ENCODE measurements around the gene TMEM243. TPM values are rescaled to one million over a fixed set of nuclear protein-coding genes. Genes with fewer than 3 reads are reported as not detected.

TMEM243 gene
- total RNA-seq, 2 experiments from 2014 or later, result 158 to 161 TPM

- Histone ChIP-seq H3K9me3 (ENCODE audit: control insufficient read depth in 1 of 2, insufficient read depth in 1 of 2, low read length in 2 of 2) (peaks cover 5 to 6% of the 10 kb centered on the region in 2 experiments), H3K36me3 (ENCODE audit: insufficient read depth, low read length) (peaks cover 55% of the 10 kb centered on the region), H3K27me3 (ENCODE audit: control insufficient read depth in 1 of 2, insufficient read depth in 2 of 2, low read length in 2 of 2) (no peaks in the 10 kb centered on the region), H3K27ac (ENCODE audit: low read depth in 1 of 2, low read length in 2 of 2) (no peak overlapping the region), H3K4me3 (ENCODE audit: low read length) (no peak overlapping the region), H3K4me1 (ENCODE audit: insufficient read depth, low read length) (peaks cover 18% of the 10 kb centered on the region)
- Mint-ChIP-seq H3K36me3 (ENCODE audit: low read depth) (peaks cover 95% of the 10 kb centered on the region), H3K4me3 (peak overlapping the region; percentile 9), H3K4me1 (ENCODE audit: low read depth) (peaks cover 74% of the 10 kb centered on the region), H3K27me3 (no peaks in the 10 kb centered on the region), H3K9me3 (peaks cover 6% of the 10 kb centered on the region), H3K27ac (peak overlapping the region; percentile 68)
- ATAC-seq (ENCODE audit: poor library complexity) (no peak), DNase-seq (no peak)
- ChIA-PET POLR2A (interaction anchor here (1.2 to 7.3 kb wide), 5 partner anchors 9 to 47 kb away, joined by 3 to 80 read pairs (median 9); partner anchors contain the start of genes DMTF1 and TMEM243), CTCF (no interaction called here)
- intact Hi-C loops (cut with DNase I, micrococcal nuclease), result loop anchor here (5.0 kb wide), 2 partner anchors 38 to 43 kb away; no protein-coding TSS in a partner anchor
- TF ChIP-seq CTCF (IDR thresholded peaks at IDR 0.05), result no peak
Measured at GRCh38 chr7:87199700-87200450, 19.7 kb downstream of the TMEM243 start.

GRCh38 chr7:87199241-87199640 lies 20.3 kb downstream of the TMEM243 start:
- Mint-ChIP-seq H3K4me1 (ENCODE audit: low read depth) (peaks cover 80% of the 10 kb centered on the region), H3K4me3 (peak overlapping the region; percentile 0), H3K9me3 (peaks cover 6% of the 10 kb centered on the region), H3K36me3 (ENCODE audit: low read depth) (peaks cover 95% of the 10 kb centered on the region), H3K27me3 (no peaks in the 10 kb centered on the region), H3K27ac (peak overlapping the region; percentile 68)
- intact Hi-C loops (cut with DNase I, micrococcal nuclease), result loop anchor here (5.0 kb wide), 2 partner anchors 37 to 42 kb away; no protein-coding TSS in a partner anchor
- DNase-seq, result no peak
- peaks cover 13% of the 10 kb centered on the region for H3K4me1 ChIP-seq (ENCODE audit: insufficient read depth, low read length)
- H3K4me3 ChIP-seq (ENCODE audit: low read length), result no peak overlapping the region
- no peak for ATAC-seq (ENCODE audit: poor library complexity)
- H3K36me3 ChIP-seq (ENCODE audit: insufficient read depth, low read length), result peaks cover 59% of the 10 kb centered on the region
- ChIA-PET POLR2A (interaction anchor here (1.2 to 7.3 kb wide), 6 partner anchors 9 to 46 kb away, joined by 3 to 80 read pairs (median 10); partner anchors contain the start of genes DMTF1 and TMEM243), CTCF (no interaction called here)
- H3K27me3 ChIP-seq (ENCODE audit: control insufficient read depth in 1 of 2, insufficient read depth in 2 of 2, low read length in 2 of 2), result no peaks in the 10 kb centered on the region
- no peaks in the 10 kb centered on the region for H3K9me3 ChIP-seq (ENCODE audit: control insufficient read depth in 1 of 2, insufficient read depth in 1 of 2, low read length in 2 of 2)
- TF ChIP-seq CTCF (IDR thresholded peaks at IDR 0.05), result no peak
- H3K27ac ChIP-seq (ENCODE audit: low read depth in 1 of 2, low read length in 2 of 2), result peak overlapping the region in 1 of 2 donors; percentile 30

- H3K4me3 ChIP-seq (ENCODE audit: low read length), result no peak overlapping the region
- Mint-ChIP-seq H3K4me3 (no peak overlapping the region), H3K27ac (peak overlapping the region; percentile 42), H3K4me1 (ENCODE audit: low read depth) (peaks cover 67% of the 10 kb centered on the region), H3K36me3 (ENCODE audit: low read depth) (peaks cover 97% of the 10 kb centered on the region), H3K9me3 (no peaks in the 10 kb centered on the region), H3K27me3 (no peaks in the 10 kb centered on the region)
- TF ChIP-seq CTCF (IDR thresholded peaks at IDR 0.05), result no peak
- intact Hi-C loops (cut with DNase I, micrococcal nuclease), result loop anchor here in 1 of 2 experiments (2.0 kb wide), 1 partner anchor 25 kb away; the partner anchor contains the start of gene TMEM243
- DNase-seq (no peak), ATAC-seq (ENCODE audit: poor library complexity) (no peak)
- H3K4me1 ChIP-seq (ENCODE audit: insufficient read depth, low read length), result no peaks in the 10 kb centered on the region
- H3K27me3 ChIP-seq (ENCODE audit: control insufficient read depth in 1 of 2, insufficient read depth in 2 of 2, low read length in 2 of 2), result no peaks in the 10 kb centered on the region
- POLR2A ChIA-PET, result interaction anchor here (7.3 kb wide), 1 partner anchor 25 kb away, joined by 80 read pairs; the partner anchor contains the start of gene TMEM243
- H3K36me3 ChIP-seq (ENCODE audit: insufficient read depth, low read length), result peaks cover 94% of the 10 kb centered on the region
- H3K9me3 ChIP-seq (ENCODE audit: control insufficient read depth in 1 of 2, insufficient read depth in 1 of 2, low read length in 2 of 2), result no peaks in the 10 kb centered on the region
- no peak overlapping the region for H3K27ac ChIP-seq (ENCODE audit: low read depth in 1 of 2, low read length in 2 of 2)
- CTCF ChIA-PET, result no interaction called here
Measured at GRCh38 chr7:87193912-87194311, 25.6 kb downstream of the TMEM243 start.
